ENCODE measurements around the gene STAP1. TPM values are rescaled to one million over a fixed set of nuclear protein-coding genes. Genes with fewer than 3 reads are reported as not detected.

STAP1 gene
- total RNA-seq, 4 donors from 2014 or later, result not detected

- WGBS, 2 donors, result 44 to 52% methylated on average over 8 of the region's 8 CpGs
- intact Hi-C loops (cut with DNase I; ENCODE audit: low total_unique reads), result no loop called here
- TF ChIP-seq CTCF (IDR thresholded peaks at IDR 0.05), result no peak
- no peak for TF ChIP-seq POLR2A (IDR thresholded peaks at IDR 0.05)
- H3K4me3 ChIP-seq (ENCODE audit: low read depth, poor library complexity, severe bottlenecking), result no peak overlapping the region
- DNase-seq (ENCODE audit: low spot score in 2 of 2), result no peak
These were observed 22.8 kb downstream of the STAP1 start for GRCh38 chr4:67581208-67581857.

- no peak for DNase-seq (ENCODE audit: low spot score in 2 of 2)
- intact Hi-C loops (cut with DNase I; ENCODE audit: low total_unique reads), result no loop called here
- H3K4me3 ChIP-seq (ENCODE audit: low read depth, poor library complexity, severe bottlenecking), result no peak overlapping the region
- 78 to 93% methylated on average over 2 of the region's 2 CpGs for WGBS, 2 donors
- no peak for TF ChIP-seq CTCF (IDR thresholded peaks at IDR 0.05)
- TF ChIP-seq POLR2A (IDR thresholded peaks at IDR 0.05), result no peak
These were observed 23.4 kb downstream of the STAP1 start for GRCh38 chr4:67581913-67582312.

GRCh38 chr4:67584496-67584895, 26.0 kb downstream of the STAP1 start:
- intact Hi-C loops (cut with DNase I; ENCODE audit: low total_unique reads), result no loop called here
- no peak for DNase-seq (ENCODE audit: low spot score in 2 of 2)
- no peak overlapping the region for H3K4me3 ChIP-seq (ENCODE audit: low read depth, poor library complexity, severe bottlenecking)
- TF ChIP-seq CTCF (IDR thresholded peaks at IDR 0.05), result no peak

- intact Hi-C loops (cut with DNase I; ENCODE audit: low total_unique reads), result no loop called here
- no peak overlapping the region for H3K4me3 ChIP-seq (ENCODE audit: low read depth, poor library complexity, severe bottlenecking)
- WGBS, 2 donors, result 81 to 84% methylated on average over 3 of the region's 3 CpGs
- no peak for TF ChIP-seq POLR2A (IDR thresholded peaks at IDR 0.05)
- TF ChIP-seq CTCF (IDR thresholded peaks at IDR 0.05), result no peak
- no peak for DNase-seq (ENCODE audit: low spot score in 2 of 2)
These were observed 28.6 kb downstream of the STAP1 start for GRCh38 chr4:67587156-67587555.

- TF ChIP-seq CTCF (IDR thresholded peaks at IDR 0.05) (no peak), POLR2A (IDR thresholded peaks at IDR 0.05) (no peak)
- DNase-seq (ENCODE audit: low spot score in 2 of 2), result no peak
- intact Hi-C loops (cut with DNase I; ENCODE audit: low total_unique reads), result no loop called here
- WGBS, 2 donors, result 50 to 53% methylated on average over 2 of the region's 2 CpGs
- no peak overlapping the region for H3K4me3 ChIP-seq (ENCODE audit: low read depth, poor library complexity, severe bottlenecking)
These were observed 35.2 kb downstream of the STAP1 start for GRCh38 chr4:67593741-67594175.

Measured in lower leg skin (tissue), 4 donors.